ENCODE measurements around the gene CLIC3.
"Not testable (repeated sequence)": the region's sequence is repeated elsewhere in the genome, so short reads cannot be mapped to it uniquely, and the experiment has no call there.

CLIC3 gene, protein sequence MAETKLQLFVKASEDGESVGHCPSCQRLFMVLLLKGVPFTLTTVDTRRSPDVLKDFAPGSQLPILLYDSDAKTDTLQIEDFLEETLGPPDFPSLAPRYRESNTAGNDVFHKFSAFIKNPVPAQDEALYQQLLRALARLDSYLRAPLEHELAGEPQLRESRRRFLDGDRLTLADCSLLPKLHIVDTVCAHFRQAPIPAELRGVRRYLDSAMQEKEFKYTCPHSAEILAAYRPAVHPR

DNA sequence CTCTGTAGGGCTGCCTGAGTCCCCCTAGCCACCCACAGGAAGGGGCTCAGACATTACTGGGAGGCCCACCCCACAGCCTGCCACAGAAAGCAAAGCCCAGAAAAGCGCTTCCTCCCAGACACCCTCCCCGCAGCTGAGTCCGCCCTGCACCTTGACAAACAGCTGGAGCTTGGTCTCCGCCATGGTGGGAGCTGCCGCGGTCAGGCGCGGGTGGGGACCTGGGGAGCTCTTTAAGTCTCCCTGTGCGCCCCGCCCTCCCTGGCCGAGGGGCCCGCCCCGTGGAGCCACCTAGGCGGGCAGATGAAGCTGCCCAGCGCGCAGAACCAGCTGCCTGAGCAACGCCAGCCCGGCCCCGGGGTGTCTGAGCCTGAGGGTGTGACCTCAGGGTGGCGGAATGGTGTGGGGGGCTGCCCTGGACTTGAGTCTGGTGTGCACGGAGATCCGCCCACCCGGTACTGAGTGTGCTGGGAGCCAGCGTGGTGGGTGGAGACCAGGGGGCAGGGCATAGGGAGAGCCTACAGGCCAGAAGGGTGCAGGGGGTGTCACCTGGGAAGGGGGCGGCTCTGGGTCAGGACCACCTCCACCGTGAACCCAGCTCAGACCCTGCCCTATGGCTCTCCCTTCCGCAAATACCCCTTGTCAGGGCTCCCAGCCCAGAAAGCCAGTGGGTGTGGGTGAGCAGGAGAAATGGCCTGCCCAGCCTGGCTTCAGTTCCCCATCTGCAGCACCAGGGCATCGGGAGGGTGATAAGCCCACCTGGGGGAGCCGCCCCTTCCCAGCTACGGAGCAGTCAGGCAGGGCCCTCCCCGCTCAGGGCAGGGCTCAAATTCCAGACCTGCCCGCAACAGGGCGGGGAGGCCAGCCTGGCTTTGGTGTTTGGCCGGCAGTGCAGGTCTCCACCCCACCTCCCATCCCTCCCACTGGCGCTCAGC, at the start of gene CLIC3:
CLIC3 (minus strand) TSS at position 208 of the 932 bp plus-strand sequence; CDS start at position 183, 25 bp downstream.
- no peak for DNase-seq

DNA sequence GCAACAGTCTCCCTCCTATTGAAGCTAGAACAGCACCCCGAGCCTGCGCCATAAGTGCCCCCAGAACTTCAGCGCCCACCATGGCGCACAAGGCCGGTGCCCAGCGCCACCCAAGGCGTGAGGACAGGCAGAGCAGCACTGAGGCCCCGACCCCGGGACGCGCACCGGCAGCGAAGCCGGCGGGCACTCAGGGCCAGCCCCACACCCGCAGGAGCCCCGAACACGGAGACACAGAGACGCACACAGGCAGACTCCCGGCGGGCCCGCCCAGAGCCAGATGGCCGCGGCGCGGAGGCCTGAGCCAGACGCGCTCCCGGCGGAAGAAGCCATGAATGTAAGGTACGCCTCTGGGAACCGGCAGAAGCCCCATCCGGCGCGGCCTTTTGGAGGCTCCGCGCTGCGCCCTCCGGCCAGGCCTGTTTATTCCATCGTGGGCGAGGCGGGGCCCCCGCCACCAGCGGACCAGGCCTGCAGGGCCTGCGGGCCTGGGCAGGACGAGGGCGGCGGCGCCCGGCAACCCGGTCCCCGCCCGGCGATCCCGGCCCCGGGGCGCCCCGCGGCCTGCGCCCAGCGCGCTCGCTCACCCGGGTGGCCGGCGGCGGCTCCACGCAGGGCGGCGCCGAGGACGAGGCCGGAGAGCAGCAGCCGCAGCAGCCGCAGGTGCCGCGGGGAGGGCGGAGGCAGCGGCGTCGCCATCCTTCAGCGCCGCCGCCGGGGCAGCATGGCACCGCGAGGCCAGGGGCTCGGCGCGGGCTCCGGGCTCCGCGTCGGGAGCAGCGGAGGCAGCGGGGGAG, 49.1 kb upstream of the CLIC3 start:
- no peak for DNase-seq

DNA sequence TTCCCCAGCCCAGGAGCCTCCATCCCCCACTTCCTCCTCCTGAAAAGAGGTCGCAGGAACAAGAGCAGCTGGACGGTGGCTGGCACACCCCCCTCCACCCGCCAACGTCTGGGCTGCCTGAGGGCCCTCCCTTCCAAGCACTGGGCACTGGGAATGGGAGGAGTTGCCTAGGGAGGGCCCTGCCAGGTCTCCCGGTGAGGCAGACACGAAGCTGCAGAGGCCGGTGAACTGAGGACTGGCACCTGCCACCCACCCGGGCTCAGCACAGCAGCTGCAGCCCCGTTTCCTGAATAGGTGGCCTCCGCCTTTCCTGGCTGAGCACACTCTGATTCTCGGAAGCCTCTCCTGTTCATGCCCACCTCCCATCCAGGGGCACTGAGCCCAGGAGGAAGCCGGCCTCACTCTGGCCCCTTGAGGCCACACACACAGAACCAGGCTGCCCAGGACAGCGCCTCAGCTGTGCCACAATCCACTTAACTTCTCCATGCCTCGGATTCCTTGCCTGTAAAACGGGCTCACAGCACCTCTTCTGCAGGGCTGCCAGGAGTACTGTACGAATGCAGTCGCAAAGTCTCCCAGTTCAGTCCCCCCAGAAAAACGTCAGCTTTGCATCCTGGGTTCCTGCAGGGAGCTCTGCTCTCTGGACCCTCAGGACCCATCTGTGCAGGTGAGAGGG, 48.3 kb upstream of the CLIC3 start:
- DNase-seq: no peak

DNA sequence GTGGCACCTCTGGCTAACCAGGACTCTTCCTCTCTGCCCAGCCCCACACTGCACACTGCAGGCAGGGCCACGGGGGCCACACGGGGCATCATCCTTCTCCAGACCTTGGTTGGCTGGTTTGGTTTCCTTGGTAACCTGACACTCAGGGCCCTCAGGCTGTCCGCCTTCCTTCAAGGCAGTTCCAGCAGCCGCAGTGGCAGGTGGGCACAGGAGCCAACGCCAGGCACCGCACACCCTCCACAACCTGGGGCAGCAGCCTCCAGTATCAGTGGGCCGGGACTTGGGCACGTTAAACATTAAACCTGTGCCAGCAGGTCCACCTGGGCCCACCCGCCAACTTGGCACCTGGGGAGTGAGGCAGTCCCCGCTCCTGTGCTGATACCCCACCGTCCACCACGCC, 47.7 kb upstream of the CLIC3 start:
- no peak for DNase-seq

DNA sequence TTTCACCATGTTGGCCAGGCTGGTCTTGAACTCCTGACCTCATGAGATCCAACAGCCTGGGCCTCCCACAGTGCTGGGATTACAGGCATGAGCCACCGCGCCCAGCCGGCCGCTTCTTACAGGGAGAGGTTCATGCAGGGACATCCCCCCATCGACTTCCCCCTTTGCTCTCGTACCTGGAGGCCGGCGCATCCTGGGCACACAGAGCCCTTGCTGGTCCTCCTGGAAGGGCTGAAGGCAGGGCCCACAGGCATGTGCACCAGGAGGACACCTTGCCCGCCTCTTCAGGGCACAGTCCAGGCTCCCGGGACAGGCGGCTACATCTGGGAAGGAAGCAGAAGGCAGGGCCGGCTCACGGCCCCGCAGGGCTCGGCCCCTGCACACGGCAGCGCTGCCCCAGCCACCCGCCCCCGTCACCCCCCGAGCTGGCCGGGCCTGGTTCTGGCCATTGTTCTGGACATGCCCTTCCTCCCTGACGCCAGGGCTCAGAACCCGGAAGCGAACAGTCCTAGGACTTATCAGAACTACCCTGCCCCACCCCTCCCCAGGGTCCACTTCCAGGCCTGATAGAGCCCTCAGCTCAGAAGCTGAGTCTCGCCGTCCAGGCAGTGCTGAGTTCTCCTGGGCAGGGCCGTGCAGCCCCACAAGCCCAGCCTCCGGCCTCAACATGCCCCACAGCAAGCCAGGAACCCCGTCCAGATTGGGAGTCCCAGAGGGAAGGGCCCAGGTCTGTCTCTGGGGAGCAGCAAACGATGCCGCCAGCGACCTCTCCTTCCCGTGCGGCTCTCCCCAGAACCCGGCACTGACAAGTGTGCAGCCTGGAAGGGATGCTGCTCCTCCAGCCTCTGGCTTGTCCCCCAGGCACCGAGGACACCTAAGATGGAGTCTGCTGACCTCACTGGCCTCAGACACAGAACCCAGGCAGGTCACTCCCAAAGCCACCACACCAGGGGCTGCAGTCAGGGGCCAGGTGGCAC, 46.7 kb upstream of the CLIC3 start:
- no peak for DNase-seq

DNA sequence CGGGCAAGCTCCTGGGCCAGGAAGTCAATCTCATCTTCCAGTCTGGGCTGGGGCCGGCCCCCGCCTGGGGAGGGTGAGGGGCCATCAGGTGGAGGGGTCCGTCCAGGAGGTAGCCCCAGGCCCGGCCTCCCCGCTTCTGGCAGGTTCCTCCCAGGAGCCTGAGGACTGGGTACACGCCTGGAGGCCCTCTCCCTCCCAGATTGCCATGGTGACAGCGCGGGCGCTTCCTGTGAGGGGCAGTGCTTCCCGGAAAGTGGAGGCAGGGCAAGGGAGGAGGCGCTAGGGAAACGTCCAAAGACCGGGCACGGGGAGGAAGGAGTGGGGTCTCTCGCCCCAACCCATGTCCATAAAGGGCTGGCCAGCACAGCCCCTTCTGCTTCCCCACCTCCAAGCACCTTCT, 44.8 kb upstream of the CLIC3 start:
- DNase-seq: no peak

DNA sequence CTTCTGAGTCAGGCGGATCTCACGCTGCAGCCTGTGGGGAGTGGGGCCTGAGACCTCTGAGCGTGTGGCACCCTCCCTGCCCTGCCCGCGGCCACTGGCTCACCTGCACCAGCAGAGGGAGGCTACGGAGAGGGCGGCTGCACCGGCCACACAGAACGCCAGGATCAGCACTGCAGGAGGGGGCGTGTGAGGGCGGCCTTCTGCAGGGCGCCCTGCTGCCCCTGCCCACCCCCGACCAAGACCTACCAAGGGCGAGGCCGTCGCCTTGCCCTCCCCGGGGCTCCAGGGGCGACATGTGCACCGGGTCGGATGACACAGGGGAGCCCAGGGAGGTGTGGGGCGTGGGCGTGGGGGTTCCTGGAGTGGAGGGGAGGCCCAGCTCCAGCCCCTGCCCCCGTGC, 44.2 kb upstream of the CLIC3 start:
- no peak for DNase-seq

DNA sequence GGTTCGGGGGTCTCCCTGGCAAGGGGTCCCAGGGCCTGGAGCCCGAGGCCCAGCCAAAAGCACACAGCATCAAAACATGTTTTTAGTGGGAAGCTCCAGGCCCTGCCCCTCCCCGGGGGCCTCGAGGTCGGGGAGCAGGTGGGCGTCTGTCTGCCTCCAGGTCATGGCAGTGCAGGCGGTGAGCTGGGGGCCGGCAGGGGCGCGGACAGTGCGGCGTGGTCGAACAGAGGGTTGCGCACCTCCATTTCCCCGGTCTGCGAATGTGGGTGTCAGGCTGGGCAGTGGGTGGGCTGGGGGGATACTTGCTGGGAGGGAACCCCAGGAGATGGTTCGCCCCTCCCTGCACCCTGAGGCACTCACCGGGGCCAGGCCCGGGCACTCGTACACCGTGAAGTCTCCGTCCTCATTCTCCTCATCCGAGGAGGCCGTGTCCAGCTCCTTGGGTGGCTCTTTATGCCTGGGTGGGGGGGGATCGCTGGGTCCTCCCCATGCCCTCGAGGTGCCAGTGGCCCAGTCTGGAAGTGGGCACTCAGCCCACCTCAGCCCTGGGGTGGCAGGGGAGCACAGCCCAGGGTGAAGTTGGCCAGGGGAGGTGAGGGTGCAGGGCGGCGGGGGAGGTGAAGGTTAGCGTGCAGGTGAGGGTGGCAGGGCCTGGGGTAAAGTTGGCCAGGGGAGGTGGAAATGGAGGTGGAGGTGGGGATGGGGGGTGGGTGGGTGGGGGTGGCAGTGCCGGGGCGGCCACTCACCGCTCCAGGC, 43.4 kb upstream of the CLIC3 start:
- no peak for DNase-seq

DNA sequence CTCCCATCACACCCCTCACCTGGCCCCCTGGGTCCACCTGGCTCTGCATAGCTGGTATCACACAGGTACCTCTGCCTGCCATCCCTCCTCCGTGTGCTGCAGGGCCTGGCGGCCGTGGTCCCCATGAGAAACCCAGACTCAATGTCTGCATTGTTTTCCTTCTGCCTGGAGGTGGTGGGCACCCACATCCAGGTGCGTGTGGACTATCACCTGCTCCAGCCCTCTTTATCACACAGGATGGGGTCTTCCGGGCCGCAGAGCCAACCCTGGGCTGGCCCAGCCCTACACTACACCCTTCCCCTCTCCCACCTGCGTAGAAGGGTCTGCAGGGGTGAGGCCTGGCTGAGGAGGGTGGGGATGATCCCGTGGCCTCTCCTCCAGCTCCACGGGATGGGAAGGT, 42.5 kb upstream of the CLIC3 start:
- DNase-seq: no peak

DNA sequence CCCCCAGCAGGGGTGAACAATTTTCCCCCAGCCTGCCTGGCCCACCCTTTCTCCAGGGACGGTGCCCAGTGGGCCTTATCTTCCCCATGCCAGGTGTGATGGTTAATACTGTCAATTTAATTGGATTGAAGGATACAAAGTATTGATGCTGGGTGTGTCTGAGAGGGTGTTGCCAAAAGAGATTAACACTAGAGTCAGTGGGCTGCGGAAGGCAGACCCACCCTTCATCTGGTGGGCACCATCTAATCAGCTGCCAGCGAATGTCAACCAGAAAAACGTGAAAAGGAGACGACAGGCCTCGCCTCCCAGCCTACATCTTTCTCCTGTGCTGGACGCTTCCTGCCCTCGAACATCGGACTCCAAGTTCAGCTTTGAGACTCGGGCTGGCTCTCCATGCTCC, 41.1 kb upstream of the CLIC3 start:
- DNase-seq: no peak

DNA sequence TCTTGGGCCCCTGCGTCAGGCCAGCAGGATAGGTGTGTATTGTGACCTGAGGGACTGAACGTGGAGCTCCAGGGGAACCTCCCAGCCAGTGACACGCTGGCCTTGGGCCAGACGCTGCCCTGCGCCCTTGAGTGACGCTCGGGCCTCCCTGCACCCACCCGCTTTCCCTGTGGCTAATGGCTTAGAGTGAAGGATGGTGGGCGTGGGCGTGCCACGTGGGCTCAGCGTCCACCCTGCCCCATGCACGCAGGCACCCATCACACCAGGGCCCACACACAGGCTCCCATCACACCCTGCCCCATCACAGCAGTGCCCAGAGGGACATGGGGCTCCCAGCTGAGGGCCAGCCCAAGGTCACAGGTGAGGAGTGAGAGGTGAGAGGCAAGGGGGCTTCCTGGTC, 40.7 kb upstream of the CLIC3 start:
- no peak for DNase-seq

DNA sequence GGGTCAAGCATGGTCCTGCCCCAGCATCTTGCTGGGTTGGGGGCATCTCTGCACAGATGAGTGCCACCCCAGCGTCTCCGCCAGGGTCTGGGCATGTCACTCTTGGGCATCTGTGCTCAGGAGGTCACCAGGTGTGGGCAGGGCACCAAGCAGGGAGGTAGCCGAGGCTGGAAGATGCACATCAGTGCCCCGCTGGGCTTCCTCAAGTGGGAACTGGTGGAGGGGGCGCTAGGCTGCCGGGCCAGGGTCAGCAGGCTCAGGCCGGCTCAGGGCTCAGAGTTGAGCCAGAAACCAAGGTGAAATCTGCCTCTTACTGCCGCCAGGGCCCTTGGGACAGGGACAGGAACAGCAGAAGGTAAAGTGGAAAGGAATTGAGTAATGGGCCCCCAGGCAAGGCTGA, 39.6 kb upstream of the CLIC3 start:
- DNase-seq: no peak

DNA sequence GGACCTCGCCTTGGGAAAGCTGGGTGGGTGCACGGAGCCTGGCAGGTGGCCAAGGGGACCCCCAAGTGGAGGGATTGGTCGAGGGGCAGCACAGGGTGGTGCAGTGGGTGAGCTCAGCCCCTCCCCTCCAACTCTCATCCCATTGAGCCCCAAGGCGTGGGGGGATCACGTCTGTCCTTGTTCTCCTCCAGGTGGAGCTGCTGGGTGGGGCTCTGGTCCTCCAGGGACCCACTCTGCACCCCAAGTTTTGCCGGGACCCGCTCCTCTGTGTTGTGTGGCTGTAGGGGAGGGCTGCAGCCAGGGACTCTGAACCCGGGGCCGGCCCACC, 39.1 kb upstream of the CLIC3 start:
- DNase-seq: no peak

DNA sequence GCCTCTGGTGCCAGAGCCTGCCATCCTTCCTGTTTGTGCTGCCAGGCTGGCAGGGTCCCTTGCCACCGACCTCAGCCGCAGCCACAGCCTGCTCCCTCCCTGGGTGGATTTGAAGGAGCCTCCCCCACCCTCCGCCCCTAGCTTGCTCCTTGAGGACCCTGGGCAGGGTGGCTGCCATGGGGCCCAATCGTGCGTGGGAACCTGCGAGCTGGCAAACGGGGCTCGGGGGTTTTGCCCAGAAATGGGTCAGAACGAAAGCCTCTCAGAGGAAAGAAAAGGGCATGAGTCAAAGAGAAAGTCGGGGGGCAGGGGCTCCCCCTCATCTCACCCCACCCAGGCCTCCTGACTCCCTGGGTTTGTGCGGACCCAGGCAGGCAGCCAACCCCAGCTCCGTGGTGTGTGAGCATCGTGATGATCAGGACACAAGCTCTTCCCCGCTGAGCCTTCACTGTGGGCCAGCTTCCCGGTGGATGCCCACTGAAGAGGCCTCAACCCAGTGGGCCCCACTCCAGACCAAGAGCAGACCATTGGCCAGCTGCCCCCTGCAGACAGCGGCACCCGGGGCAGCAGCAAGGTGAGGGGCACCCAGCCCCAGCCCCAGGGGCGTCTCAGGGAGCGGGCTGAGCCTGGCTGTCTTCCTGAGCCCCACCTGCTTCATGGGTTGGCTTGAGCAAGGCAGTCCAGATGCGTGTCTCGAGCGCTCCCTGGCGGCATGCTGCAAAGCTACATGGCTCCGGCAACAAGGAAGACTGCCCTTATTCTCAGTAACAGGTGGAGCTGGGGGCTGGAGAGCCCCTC, 38.5 kb upstream of the CLIC3 start:
- DNase-seq: no peak

DNA sequence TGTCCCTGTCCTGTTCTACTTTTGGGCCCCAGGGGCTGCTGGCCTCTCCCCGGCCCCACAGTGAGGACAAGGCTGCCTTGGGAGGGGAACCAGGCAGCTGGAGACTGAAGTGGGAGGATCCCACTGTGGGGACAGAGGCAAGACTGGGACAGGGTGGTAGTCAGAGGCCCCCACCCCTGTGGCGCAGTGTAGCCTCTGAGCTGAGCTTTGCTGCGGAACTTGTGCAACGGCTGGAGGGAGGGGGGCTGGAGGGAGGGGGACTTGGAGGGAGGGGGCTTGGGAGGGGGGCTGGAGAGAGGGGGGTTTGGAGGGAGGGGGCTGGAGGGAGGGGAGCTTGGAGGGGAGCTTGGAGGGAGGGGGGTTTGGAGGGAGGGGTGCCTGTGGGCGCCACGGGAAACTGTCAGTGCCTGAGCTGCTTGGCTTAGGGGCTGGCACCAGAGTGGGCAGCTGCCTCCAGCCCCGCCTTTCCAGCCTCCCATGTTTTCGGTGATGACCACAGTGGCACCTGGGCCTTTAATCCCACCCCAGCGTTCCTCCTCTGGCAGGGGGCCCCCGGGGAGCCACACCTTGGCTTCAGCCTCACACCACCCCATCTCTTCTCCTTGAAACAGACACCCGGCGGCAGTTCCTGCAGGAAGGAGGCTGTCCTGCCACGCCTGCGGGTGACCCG, 37.8 kb upstream of the CLIC3 start:
- DNase-seq: no peak

DNA sequence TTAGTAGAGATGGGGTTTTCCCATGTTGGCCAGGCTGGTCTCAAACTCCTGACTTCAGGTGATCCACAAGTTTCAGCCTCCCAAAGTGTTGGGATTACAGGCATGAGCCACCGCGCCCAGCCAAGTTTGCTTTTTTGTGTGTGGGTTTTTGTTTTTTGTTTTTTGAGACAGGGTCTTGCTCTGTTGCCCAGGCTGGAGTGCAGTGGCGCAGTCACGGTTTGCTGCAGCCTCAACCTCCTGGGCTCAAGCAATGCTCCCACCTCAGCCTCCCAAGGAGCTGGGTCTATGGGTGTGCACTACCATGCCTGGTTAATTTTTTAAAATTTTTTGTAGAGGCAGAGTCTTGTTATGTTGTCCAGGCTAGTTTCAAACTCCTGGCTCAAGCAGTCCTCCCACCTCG, 37.1 kb upstream of the CLIC3 start:
- DNase-seq: not testable (repeated sequence)

DNA sequence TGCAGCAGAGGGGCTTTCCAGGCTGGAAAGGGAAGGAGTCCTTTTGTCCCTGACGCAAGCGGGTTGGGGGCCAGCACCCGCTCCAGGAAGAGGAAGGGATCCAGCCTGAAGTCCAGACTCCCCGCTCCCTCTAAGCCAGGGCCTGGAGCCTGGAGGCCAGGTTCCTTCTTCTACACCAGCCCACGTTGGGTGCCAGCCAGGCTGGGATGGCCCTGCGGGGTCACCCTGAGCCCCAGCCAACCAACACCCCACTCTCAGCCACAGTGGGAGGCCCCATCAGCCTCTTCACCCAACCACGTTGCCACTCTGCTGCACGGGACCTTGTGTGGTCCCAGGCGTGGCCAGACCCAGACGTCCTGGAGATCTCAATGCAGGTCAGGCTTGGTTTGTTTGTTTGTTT, 36.5 kb upstream of the CLIC3 start:
- no peak for DNase-seq

DNA sequence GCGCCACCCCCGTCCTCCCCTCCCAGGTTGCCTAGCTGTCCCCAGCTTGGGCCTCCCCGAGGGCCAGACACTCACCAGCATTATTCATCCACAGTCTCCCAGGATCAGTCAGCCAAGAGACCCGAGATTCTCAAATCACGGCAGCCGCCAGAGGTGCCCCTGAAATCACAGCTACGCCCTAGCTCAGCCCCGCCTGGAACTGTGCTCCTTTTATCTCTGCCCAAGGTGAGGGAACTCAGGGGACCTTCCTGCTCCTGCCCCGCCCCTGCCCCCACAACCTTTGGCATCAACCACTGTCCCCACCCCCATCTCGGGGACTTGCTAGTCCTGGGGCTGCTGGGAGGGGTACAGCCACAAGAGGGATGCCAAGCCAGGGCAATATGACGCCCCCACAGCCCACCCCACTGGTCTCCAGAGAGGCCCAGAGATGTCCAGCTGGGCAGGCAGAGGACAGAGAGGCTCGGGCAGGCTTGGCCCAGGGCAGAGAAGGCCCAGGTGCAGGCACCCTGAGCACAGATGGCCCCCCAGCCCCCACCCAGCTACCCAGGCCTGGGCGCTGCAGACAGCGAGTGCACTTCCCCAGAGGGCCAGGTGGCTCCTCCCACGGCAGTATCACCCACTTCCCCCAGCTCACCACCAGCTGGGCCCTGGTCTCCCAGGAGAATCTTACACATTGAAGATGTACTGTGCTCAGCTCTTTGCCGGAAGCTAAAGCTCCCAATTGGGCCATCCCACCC, 35.7 kb upstream of the CLIC3 start, which contains the start of gene FUT7:
FUT7 (minus strand) TSS at position 185 of the 737 bp plus-strand sequence; CDS start at position 88, 97 bp downstream.
- no peak for DNase-seq
